NCI-H524 (cell line): Measurements from ENCODE around the gene ASTN2.

Source experiments
- DNase-seq, 2 experiments: peaks; one replicate each; lab custom pipeline; 2025; lab: John Stamatoyannopoulos, UW

ASTN2 gene

GRCh38 chr9:116425244-116425643, 989.6 kb downstream of the ASTN2 start:
- DNase-seq: no peak

DNA sequence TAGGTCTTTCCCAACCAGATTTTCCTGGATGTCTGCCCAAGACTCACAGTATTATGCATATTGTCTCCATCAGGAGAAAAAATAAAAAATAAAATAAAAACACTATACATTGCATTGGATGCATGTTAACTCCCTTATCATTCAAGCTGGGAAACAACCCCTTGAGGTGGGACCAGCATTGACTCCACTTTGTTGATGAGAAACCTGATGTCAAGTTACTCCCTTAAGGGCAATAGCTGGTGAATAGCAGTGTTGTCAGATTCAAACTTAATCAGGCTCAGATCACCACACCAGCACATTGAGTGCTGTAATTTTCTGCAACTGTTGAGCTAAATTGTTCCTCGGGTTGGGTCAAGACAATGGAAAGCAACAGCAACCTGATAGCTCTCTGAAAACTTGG, 991.7 kb downstream of the ASTN2 start:
- DNase-seq: no peak

DNA sequence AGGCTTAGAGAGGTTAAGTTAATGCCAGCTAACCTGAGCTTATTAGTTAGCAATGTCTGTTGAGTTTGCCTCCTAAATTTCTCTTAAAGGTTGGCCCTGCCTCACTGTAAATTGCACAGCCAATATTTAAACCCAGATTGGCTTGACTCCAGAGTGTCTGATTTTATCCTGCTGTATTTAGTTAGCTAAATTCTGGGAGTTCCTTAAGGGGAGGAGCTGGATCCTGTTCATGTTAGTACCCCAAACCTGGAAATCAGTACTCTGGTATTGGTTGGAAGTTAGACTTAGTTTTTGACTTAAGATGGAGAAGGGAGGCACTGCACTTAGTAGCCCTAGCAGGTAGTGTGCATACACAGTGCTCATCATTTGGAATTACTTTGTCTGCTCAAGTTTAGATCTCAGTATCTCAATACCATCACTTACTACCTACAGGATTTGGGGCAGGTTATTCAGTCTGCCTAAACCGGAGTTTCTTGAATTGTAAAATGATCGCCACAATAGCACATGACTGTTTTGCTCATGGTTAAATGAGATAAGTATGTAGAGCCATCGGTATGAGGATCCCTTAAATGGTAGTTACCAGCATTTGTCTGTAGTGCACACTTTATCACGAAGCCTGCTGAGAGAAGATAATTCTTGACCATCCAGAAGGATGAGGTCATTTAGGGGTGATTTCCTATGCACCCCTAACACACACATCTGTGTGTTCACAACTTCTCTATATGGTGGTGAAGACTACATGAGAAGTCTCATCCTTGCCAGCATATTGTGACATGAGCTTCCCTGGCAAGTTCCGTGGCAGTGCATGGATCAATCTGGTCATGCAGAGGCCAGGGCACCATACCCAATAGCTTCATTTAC, 992.5 kb downstream of the ASTN2 start:
- DNase-seq: no peak

- DNase-seq: no peak
Observed at GRCh38 chr9:116420993-116421538, 993.8 kb downstream of the ASTN2 start.

- DNase-seq: no peak
Observed at GRCh38 chr9:116419181-116419580, 995.7 kb downstream of the ASTN2 start.

GRCh38 chr9:116417464-116417863, 997.4 kb downstream of the ASTN2 start:
- DNase-seq: no peak

GRCh38 chr9:116416421-116416820, 998.4 kb downstream of the ASTN2 start:
- DNase-seq: no peak

GRCh38 chr9:116414374-116414773, 1000.5 kb downstream of the ASTN2 start:
- no peak for DNase-seq

DNA sequence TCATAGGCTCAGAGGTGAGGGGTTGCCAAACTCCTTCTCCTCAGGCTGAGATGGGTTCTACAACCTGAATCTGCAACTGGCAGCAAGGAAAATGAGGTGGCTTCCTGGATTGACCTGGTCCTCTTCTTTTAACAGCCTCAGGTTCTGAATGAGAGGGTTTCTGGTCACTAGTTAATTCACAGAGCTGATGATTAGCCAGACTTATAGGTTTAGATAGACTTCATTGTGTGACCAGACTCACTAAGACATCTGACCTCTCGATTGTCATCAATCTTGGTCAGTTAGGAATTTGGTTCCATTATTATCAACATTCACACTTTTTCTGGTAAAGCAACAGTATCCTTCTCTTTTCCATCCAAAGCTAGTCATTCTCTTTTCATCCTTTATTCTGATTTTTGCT, 1003.4 kb downstream of the ASTN2 start:
- no peak for DNase-seq

DNA sequence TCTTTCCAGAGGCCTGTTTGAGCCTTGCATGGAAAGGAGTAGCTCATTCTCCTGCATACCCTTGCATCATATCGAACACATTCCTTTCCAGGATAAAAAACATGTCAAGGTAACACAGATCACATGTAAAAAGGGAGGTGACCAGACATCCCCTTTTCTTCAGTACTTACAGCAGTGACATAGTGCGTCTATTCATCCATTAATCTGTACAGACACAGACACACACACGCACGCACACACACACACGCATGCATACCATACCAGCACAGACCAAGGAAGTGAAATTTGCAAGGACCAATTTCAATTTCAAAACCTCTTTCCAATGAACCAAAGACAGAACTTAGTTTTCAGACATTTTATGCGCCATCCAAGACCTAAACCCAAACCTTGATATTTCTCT, 1005.2 kb downstream of the ASTN2 start:
- DNase-seq: no peak

DNA sequence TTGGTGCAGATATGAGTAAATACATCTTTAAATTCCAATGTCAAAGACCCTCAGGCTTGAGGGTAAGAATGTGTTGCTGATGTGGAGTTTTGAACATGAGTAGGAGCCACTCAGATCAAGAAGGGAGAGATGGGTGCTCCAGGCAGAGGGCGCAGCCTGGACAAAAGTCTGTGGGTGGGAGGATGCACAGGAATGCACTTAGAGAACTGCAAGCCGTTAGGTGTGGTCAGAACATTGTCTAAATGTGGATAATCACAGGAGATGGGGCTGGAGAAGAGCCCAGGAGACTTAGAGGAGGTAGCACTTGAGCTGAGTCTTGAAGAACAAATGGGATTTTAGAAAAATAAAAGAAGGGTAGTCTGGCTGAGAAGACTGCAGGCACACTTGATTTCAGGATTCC, 1005.7 kb downstream of the ASTN2 start:
- no peak for DNase-seq

GRCh38 chr9:116406469-116406868, 1008.4 kb downstream of the ASTN2 start:
- no peak for DNase-seq

GRCh38 chr9:116405321-116405720, 1009.5 kb downstream of the ASTN2 start:
- DNase-seq: no peak

GRCh38 chr9:116404228-116404627, 1010.6 kb downstream of the ASTN2 start:
- no peak for DNase-seq

GRCh38 chr9:116403171-116403570, 1011.7 kb downstream of the ASTN2 start:
- DNase-seq: no peak

GRCh38 chr9:116395699-116396037, 1019.2 kb downstream of the ASTN2 start:
- DNase-seq: no peak

- peak; percentile 20 to 75 for DNase-seq
Observed at GRCh38 chr9:116394894-116395698, 1019.8 kb downstream of the ASTN2 start.

DNA sequence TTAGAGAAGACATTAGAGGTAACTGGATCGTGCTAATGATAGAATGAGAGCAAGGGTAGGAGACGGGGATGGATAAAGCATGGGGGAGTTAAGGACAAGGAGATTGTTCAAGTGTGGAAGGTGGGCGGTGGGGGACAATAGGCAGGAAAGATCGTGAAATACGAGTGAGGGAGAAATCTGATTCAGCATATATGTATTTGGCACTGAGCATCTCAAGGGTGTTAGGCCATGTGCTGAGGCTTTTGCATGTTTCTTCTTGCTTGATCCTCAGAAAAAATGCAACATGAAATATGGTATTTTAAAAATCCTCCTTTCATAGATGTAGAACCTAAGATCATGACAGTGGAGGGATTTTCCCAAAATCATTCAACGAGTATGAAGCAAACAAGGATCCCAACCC, 1020.8 kb downstream of the ASTN2 start:
- no peak for DNase-seq

GRCh38 chr9:116393198-116393597, 1021.7 kb downstream of the ASTN2 start:
- DNase-seq: no peak

DNA sequence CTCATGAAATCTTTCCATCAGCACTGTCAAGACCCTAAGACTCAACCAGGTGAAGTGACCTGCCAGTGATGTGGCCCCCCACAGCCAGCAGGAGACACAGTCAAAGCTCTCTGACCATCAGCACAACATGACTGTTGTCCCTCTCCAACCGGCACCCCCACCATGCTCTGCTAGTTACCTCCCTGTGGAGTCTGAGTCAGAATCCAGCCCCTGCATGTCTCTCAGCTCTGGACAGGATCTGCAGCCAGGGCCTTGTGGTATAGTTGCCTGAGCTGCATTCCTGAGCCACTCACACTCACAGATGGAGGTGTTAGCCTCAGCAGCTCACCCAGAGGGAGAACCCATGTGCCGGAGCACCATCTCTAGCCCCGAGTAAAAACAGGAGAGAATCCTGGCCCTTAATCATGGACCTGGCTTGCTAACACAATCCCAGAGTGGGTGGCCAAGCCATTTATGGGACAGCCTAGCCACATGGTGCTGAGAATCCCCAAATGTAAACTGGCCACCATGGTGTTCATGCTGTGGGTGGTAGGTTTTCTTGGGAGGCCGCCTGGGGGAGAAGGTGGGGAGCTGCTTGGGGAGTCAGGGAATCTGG, 1023.5 kb downstream of the ASTN2 start:
- no peak for DNase-seq

GRCh38 chr9:116390303-116391228, 1024.3 kb downstream of the ASTN2 start:
- DNase-seq: peak; percentile 88 to 89
